ENCODE results near the gene ST3GAL5.

ST3GAL5 gene

GRCh38 chr2:85794491-85795121, 94.2 kb downstream of the ST3GAL5 start:
- Histone ChIP-seq H3K4me2 (ENCODE audit: low read depth, low read length) (no peak overlapping the region), H3K36me3 (replicated peaks; ENCODE audit: insufficient read depth, low read length) (no peaks in the 10 kb centered on the region), H4K20me1 (ENCODE audit: insufficient read depth, low read length) (no peaks in the 10 kb centered on the region), H3K79me2 (ENCODE audit: low read length) (no peaks in the 10 kb centered on the region), H3K4me3 (ENCODE audit: low read length) (no peak overlapping the region), H3K9ac (ENCODE audit: low read length) (no peak overlapping the region), H3K27me3 (replicated peaks; ENCODE audit: insufficient read depth, low read length) (no peaks in the 10 kb centered on the region; the same call in 1 of the 2 replicates), H2AFZ (ENCODE audit: low read length) (no peak overlapping the region), H3K4me1 (ENCODE audit: low read length) (no peaks in the 10 kb centered on the region), H3K9me3 (replicated peaks; ENCODE audit: insufficient read depth, low read length) (no peaks in the 10 kb centered on the region), H3K9me2 (replicated peaks; ENCODE audit: insufficient read depth, low read length) (no peaks in the 10 kb centered on the region), H3K27ac (ENCODE audit: low read length) (no peak overlapping the region), H3F3A (ENCODE audit: insufficient read depth, low read length) (no peaks in the 10 kb centered on the region)
- TF ChIP-seq CTCF (IDR thresholded peaks at IDR 0.05; ENCODE audit: low read length): no peak
- no peak for TF ChIP-seq EZH2phosphoT487 (IDR thresholded peaks at IDR 0.05; ENCODE audit: low read length)
- TF ChIP-seq EZH2 (optimal IDR thresholded peaks at IDR 0.05; ENCODE audit: low read depth, low read length): no peak
- DNase-seq: no peak

GRCh38 chr2:85794038-85794441, 94.8 kb downstream of the ST3GAL5 start:
- Histone ChIP-seq H3K9me2 (replicated peaks; ENCODE audit: insufficient read depth, low read length) (no peaks in the 10 kb centered on the region), H3K9me3 (replicated peaks; ENCODE audit: insufficient read depth, low read length) (no peaks in the 10 kb centered on the region), H3K9ac (ENCODE audit: low read length) (no peak overlapping the region), H3K4me3 (ENCODE audit: low read length) (no peak overlapping the region), H3K79me2 (ENCODE audit: low read length) (no peaks in the 10 kb centered on the region), H3K27ac (ENCODE audit: low read length) (no peak overlapping the region), H2AFZ (ENCODE audit: low read length) (no peak overlapping the region), H4K20me1 (ENCODE audit: insufficient read depth, low read length) (no peaks in the 10 kb centered on the region), H3K4me1 (ENCODE audit: low read length) (no peaks in the 10 kb centered on the region), H3K4me2 (ENCODE audit: low read depth, low read length) (no peak overlapping the region), H3K27me3 (replicated peaks; ENCODE audit: insufficient read depth, low read length) (no peaks in the 10 kb centered on the region; the same call in 1 of the 2 replicates), H3F3A (ENCODE audit: insufficient read depth, low read length) (no peaks in the 10 kb centered on the region), H3K36me3 (replicated peaks; ENCODE audit: insufficient read depth, low read length) (no peaks in the 10 kb centered on the region)
- no peak for DNase-seq
- TF ChIP-seq CTCF (IDR thresholded peaks at IDR 0.05; ENCODE audit: low read length) (no peak), EZH2 (optimal IDR thresholded peaks at IDR 0.05; ENCODE audit: low read depth, low read length) (no peak), EZH2phosphoT487 (IDR thresholded peaks at IDR 0.05; ENCODE audit: low read length) (no peak)

- Histone ChIP-seq H3K9ac (ENCODE audit: low read length) (no peak overlapping the region), H3K9me2 (replicated peaks; ENCODE audit: insufficient read depth, low read length) (no peaks in the 10 kb centered on the region), H4K20me1 (ENCODE audit: insufficient read depth, low read length) (no peaks in the 10 kb centered on the region), H3K27ac (ENCODE audit: low read length) (no peak overlapping the region), H3K4me1 (ENCODE audit: low read length) (no peaks in the 10 kb centered on the region), H3K9me3 (replicated peaks; ENCODE audit: insufficient read depth, low read length) (no peaks in the 10 kb centered on the region), H3K36me3 (replicated peaks; ENCODE audit: insufficient read depth, low read length) (no peaks in the 10 kb centered on the region), H3K79me2 (ENCODE audit: low read length) (no peaks in the 10 kb centered on the region), H3K4me2 (ENCODE audit: low read depth, low read length) (no peak overlapping the region), H3K27me3 (replicated peaks; ENCODE audit: insufficient read depth, low read length) (no peaks in the 10 kb centered on the region; the same call in 1 of the 2 replicates), H2AFZ (ENCODE audit: low read length) (no peak overlapping the region), H3K4me3 (ENCODE audit: low read length) (no peak overlapping the region), H3F3A (ENCODE audit: insufficient read depth, low read length) (no peaks in the 10 kb centered on the region)
- TF ChIP-seq CTCF (IDR thresholded peaks at IDR 0.05; ENCODE audit: low read length): no peak
- no peak for TF ChIP-seq EZH2phosphoT487 (IDR thresholded peaks at IDR 0.05; ENCODE audit: low read length)
- TF ChIP-seq EZH2 (optimal IDR thresholded peaks at IDR 0.05; ENCODE audit: low read depth, low read length): no peak
- DNase-seq: no peak
Measured at GRCh38 chr2:85793584-85793983, 95.2 kb downstream of the ST3GAL5 start.
